Thoracic aorta (tissue), 2 donors: ENCODE measurements around the gene OTX1. TPM values are rescaled to one million over a fixed set of nuclear protein-coding genes. Genes with fewer than 3 reads are reported as not detected.
A peak's percentile ranks its signal among the peaks of the same experiment; 100 is the strongest.

Experiments used
- ATAC-seq: fragments of 150-250 bp; one replicate; pipeline ENCODE4 v1.8.0; 2017; ENCODE audit warnings: low read depth; ENCODE audit not compliant: insufficient number of reproducible peaks, low FRiP score
- DNase-seq: peaks from one replicate; pipeline ENCODE4 v3.0.0-alpha.2; 2020; ENCODE audit warnings: low spot score
- H3K27ac ChIP-seq, 2 donors: fragments of 200-600 bp; sonication (generic); 1 replicate in 1 of 2; 2 replicates in 1 of 2; pipeline ENCODE4 v1.5.1; 2016; ENCODE audit warnings: mild to moderate bottlenecking in 2 of 2, moderate library complexity in 2 of 2
- H3K27me3 ChIP-seq: fragments of 200-600 bp; sonication (generic); replicated peaks from 2 replicates; pipeline ENCODE4 v1.6.0; 2016; ENCODE audit warnings: mild to moderate bottlenecking; ENCODE audit not compliant: insufficient read depth
- H3K36me3 ChIP-seq: fragments of 200-600 bp; sonication (generic); one replicate; pipeline ENCODE4 v1.5.1; 2016
- H3K4me1 ChIP-seq, 2 donors: fragments of 200-600 bp; sonication (generic); 1 replicate in 1 of 2; 2 replicates in 1 of 2; pipeline versions ENCODE4 v1.5.1 to v1.6.0; 2016; ENCODE audit warnings: low read depth in 2 of 2, mild to moderate bottlenecking in 1 of 2; ENCODE audit not compliant: control insufficient read depth in 1 of 2
- H3K4me3 ChIP-seq: fragments of 200-600 bp; sonication (generic); 2 replicates; pipeline ENCODE4 v1.5.1; 2016; ENCODE audit warnings: mild to moderate bottlenecking
- H3K9me3 ChIP-seq: fragments of 200-600 bp; sonication (generic); 2 replicates; pipeline ENCODE4 v1.5.1; 2016
- CTCF ChIP-seq: fragments of 200-600 bp; sonication (generic); IDR thresholded peaks from one replicate; pipeline ENCODE4 v1.5.1; 2019; ENCODE audit warnings: antibody characterized with exemption
- total RNA-seq, 2 donors: library from RNA; depleted of rRNA; stranded (reverse); fragments of >200 nt; gene quantifications; one replicate each; pipeline versions ENCODE4 v1.1.0 to v1.2.3, GENCODE V29; 2016

OTX1 gene
- total RNA-seq, result not detected

- no peak for TF ChIP-seq CTCF
- peak within 1 kb of the TSS; percentile 75 for H3K4me3 ChIP-seq
- H3K27me3 ChIP-seq, result peaks cover 52% of the 10 kb centered on the region
- H3K4me1 ChIP-seq, result peaks cover 26 to 52% of the 10 kb centered on the region in 2 donors
- H3K36me3 ChIP-seq, result peaks cover 1% of the 10 kb centered on the region
- no peak for ATAC-seq
- no peaks in the 10 kb centered on the region for H3K9me3 ChIP-seq
- no peak within 1 kb of the TSS for H3K27ac ChIP-seq
- no peak for DNase-seq
Observed at GRCh38 chr2:63050334-63051041, at the start of gene OTX1. OTX1 (plus strand) TSS chr2:63050830; CDS start chr2:63052991, 2,161 bp downstream.

- no peak for TF ChIP-seq CTCF
- no peak overlapping the region for H3K27ac ChIP-seq
- H3K36me3 ChIP-seq, result no peaks in the 10 kb centered on the region
- H3K9me3 ChIP-seq, result no peaks in the 10 kb centered on the region
- no peaks in the 10 kb centered on the region for H3K27me3 ChIP-seq
- no peak overlapping the region for H3K4me3 ChIP-seq
- DNase-seq (no peak), ATAC-seq (no peak)
- peaks cover 8 to 10% of the 10 kb centered on the region in 2 donors for H3K4me1 ChIP-seq
Observed at GRCh38 chr2:63001576-63001975, 49.1 kb upstream of the OTX1 start.

- ATAC-seq (no peak), DNase-seq (no peak)
- TF ChIP-seq CTCF, result no peak
- H3K4me1 ChIP-seq, result peaks cover 8 to 10% of the 10 kb centered on the region in 2 donors
- no peak overlapping the region for H3K4me3 ChIP-seq
- H3K27me3 ChIP-seq, result no peaks in the 10 kb centered on the region
- no peak overlapping the region for H3K27ac ChIP-seq
- H3K9me3 ChIP-seq, result no peaks in the 10 kb centered on the region
- no peaks in the 10 kb centered on the region for H3K36me3 ChIP-seq
Observed at GRCh38 chr2:63003351-63003750, 47.3 kb upstream of the OTX1 start.

GRCh38 chr2:63007813-63008458 lies 42.7 kb upstream of the OTX1 start:
- TF ChIP-seq CTCF, result no peak
- ATAC-seq (no peak), DNase-seq (no peak)
- Histone ChIP-seq H3K9me3 (no peaks in the 10 kb centered on the region), H3K27me3 (no peaks in the 10 kb centered on the region), H3K4me3 (no peak overlapping the region), H3K36me3 (no peaks in the 10 kb centered on the region), H3K4me1 (no peaks in the 10 kb centered on the region), H3K27ac (no peak overlapping the region)

- Histone ChIP-seq H3K27me3 (no peaks in the 10 kb centered on the region), H3K4me1 (no peaks in the 10 kb centered on the region), H3K27ac (no peak overlapping the region), H3K9me3 (no peaks in the 10 kb centered on the region), H3K4me3 (no peak overlapping the region), H3K36me3 (no peaks in the 10 kb centered on the region)
- DNase-seq (no peak), ATAC-seq (no peak)
- TF ChIP-seq CTCF, result no peak
Observed at GRCh38 chr2:63008838-63009237, 41.8 kb upstream of the OTX1 start.
